Dendritic cell treated with granulocyte-macrophage colony-stimulating factor and Interleukin-4, amounts not matched to agents 40 ng/mL and 50 ng/mL, for 4 days (primary cell): ENCODE data around the gene EDIL3.
"Not testable (repeated sequence)": the region's sequence is repeated elsewhere in the genome, so short reads cannot be mapped to it uniquely, and the experiment has no call there.

ENCODE experiments used
- H3K27ac Mint-ChIP-seq: one replicate; pipeline ENCODE4 v1.8.0; 2022; ENCODE audit warnings: mild to moderate bottlenecking, mixed read lengths
- H3K27me3 Mint-ChIP-seq: one replicate; pipeline ENCODE4 v1.8.0; 2022; ENCODE audit warnings: mild to moderate bottlenecking, mixed read lengths
- H3K36me3 Mint-ChIP-seq: one replicate; pipeline ENCODE4 v1.8.0; 2022; ENCODE audit warnings: low read depth, mixed read lengths
- H3K4me1 Mint-ChIP-seq: one replicate; pipeline ENCODE4 v1.8.0; 2022; ENCODE audit warnings: low read depth, mixed read lengths
- H3K4me3 Mint-ChIP-seq: one replicate; pipeline ENCODE4 v1.8.0; 2022; ENCODE audit warnings: mild to moderate bottlenecking, moderate library complexity, mixed read lengths
- H3K9me3 Mint-ChIP-seq: one replicate; pipeline ENCODE4 v1.8.0; 2022; ENCODE audit warnings: mixed read lengths
- intact Hi-C: fragments of 100-400 bp; cut with micrococcal nuclease; formaldehyde crosslinking; loops from one replicate; pipeline ENCODE4 v1.15.0; 2022

EDIL3 gene

DNA sequence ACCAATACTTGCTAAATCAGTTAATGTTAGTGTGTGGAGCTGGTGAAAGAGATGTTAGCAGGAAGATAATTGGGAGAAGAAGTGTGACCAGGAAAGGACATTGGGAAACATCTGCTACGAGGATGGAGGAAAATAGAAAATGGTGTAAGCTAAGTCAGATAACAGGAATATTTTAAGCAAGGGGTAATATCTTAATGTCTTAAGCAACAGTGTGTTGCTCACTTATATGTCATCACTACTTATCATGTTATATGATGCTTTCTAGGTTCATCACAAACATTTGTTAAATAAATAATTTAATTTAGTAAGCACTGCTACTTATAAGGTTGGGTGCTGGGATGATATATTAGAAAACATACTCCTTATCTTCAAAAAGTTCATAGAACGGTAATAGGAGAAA lies 326.1 kb downstream of the EDIL3 start:
- H3K9me3 Mint-ChIP-seq: no peaks in the 10 kb centered on the region
- H3K27ac Mint-ChIP-seq: no peak overlapping the region
- H3K4me3 Mint-ChIP-seq: no peak overlapping the region
- H3K27me3 Mint-ChIP-seq: no peaks in the 10 kb centered on the region
- intact Hi-C loops: no loop called here
- no peaks in the 10 kb centered on the region for H3K4me1 Mint-ChIP-seq
- no peaks in the 10 kb centered on the region for H3K36me3 Mint-ChIP-seq

DNA sequence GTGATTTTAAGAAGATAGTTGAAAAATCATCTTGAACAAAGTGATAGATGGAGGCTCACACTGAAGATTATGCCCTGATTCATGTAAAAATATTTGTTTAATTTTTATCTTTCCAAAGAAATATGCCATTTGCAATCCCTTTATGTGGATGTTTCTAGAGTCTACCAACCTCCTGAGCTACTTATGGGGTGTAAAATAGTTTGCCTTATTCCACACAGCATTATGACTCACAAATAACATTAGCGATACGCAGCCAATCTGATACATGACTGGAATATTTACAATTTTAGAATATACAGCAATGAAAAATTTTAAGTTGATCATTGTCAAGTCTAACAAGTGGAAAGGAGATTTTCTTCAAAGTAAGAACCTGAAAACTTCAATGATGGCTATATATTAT lies 327.5 kb downstream of the EDIL3 start:
- Mint-ChIP-seq H3K4me1 (no peaks in the 10 kb centered on the region), H3K36me3 (no peaks in the 10 kb centered on the region)
- intact Hi-C loops: no loop called here

DNA sequence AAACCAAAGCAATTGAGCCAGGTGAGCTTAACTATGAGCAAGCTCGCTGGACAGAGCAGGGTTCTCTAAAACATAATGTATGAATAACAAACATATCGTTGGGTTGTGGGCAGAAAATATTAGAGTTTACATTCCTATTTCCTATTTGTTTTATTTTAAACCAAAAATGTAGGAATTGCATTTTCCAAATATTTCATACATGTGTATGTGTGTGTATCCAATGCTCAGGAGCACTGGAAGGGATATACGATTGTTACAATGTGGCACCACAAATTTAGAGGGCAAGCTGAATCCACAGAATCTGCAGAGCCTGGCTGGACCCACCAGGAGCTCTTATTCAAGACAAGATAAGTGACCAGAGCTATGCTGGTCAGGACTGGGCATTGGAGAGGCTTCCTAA lies 338.7 kb downstream of the EDIL3 start:
- Mint-ChIP-seq H3K4me1 (no peaks in the 10 kb centered on the region), H3K27ac (no peak overlapping the region)

More for the DNA sequence above, 327.5 kb downstream of the EDIL3 start:
- H3K9me3 Mint-ChIP-seq: peaks cover under 1% of the 10 kb centered on the region
- no peaks in the 10 kb centered on the region for H3K27me3 Mint-ChIP-seq
- H3K27ac Mint-ChIP-seq: no peak overlapping the region
- H3K4me3 Mint-ChIP-seq: no peak overlapping the region

GRCh38 chr5:84036842-84037241 lies 347.8 kb downstream of the EDIL3 start:
- H3K4me1 Mint-ChIP-seq: no peaks in the 10 kb centered on the region
- H3K9me3 Mint-ChIP-seq: no peaks in the 10 kb centered on the region
- intact Hi-C loops: no loop called here
- no peaks in the 10 kb centered on the region for H3K36me3 Mint-ChIP-seq
- no peak overlapping the region for H3K4me3 Mint-ChIP-seq
- H3K27me3 Mint-ChIP-seq: no peaks in the 10 kb centered on the region
- H3K27ac Mint-ChIP-seq: no peak overlapping the region

More for the DNA sequence above, 338.7 kb downstream of the EDIL3 start:
- intact Hi-C loops: no loop called here
- Mint-ChIP-seq H3K9me3 (peaks cover 9% of the 10 kb centered on the region), H3K27me3 (no peaks in the 10 kb centered on the region), H3K36me3 (no peaks in the 10 kb centered on the region), H3K4me3 (no peak overlapping the region)

- H3K9me3 Mint-ChIP-seq: peaks cover 20% of the 10 kb centered on the region
- H3K4me1 Mint-ChIP-seq: no peaks in the 10 kb centered on the region
- no peak overlapping the region for H3K27ac Mint-ChIP-seq
- intact Hi-C loops: no loop called here
- no peaks in the 10 kb centered on the region for H3K36me3 Mint-ChIP-seq
- no peaks in the 10 kb centered on the region for H3K27me3 Mint-ChIP-seq
- H3K4me3 Mint-ChIP-seq: no peak overlapping the region
These were observed 352.4 kb downstream of the EDIL3 start for GRCh38 chr5:84032324-84032723.

DNA sequence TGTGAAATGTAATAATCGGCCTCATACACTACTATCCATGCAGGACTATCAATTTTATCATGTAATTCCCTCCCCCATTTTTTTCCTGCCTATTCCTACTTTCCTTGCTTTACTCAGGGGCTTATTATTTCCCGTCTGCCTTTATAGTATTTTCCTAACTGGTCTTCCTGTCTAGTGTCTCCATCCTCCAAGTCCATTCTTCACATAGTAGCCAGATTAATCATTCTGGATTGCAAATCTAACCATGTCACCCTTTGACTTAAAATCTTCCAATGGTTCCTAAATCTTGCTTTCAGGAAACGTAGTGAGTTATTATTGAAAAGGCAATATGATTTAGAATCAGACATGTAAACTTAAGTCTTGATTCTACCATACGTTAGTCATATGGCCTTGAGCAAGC lies 356.6 kb downstream of the EDIL3 start:
- no peak overlapping the region for H3K27ac Mint-ChIP-seq

GRCh38 chr5:84018521-84018920 lies 366.2 kb downstream of the EDIL3 start:
- H3K36me3 Mint-ChIP-seq, H3K27me3 Mint-ChIP-seq, H3K27ac Mint-ChIP-seq, intact Hi-C loops, H3K4me1 Mint-ChIP-seq, H3K4me3 Mint-ChIP-seq, H3K9me3 Mint-ChIP-seq: not testable (repeated sequence)

More for the DNA sequence above, 356.6 kb downstream of the EDIL3 start:
- Mint-ChIP-seq H3K27me3 (no peaks in the 10 kb centered on the region), H3K9me3 (peaks cover 20% of the 10 kb centered on the region), H3K4me3 (no peak overlapping the region), H3K36me3 (no peaks in the 10 kb centered on the region), H3K4me1 (no peaks in the 10 kb centered on the region)
- intact Hi-C loops: no loop called here

DNA sequence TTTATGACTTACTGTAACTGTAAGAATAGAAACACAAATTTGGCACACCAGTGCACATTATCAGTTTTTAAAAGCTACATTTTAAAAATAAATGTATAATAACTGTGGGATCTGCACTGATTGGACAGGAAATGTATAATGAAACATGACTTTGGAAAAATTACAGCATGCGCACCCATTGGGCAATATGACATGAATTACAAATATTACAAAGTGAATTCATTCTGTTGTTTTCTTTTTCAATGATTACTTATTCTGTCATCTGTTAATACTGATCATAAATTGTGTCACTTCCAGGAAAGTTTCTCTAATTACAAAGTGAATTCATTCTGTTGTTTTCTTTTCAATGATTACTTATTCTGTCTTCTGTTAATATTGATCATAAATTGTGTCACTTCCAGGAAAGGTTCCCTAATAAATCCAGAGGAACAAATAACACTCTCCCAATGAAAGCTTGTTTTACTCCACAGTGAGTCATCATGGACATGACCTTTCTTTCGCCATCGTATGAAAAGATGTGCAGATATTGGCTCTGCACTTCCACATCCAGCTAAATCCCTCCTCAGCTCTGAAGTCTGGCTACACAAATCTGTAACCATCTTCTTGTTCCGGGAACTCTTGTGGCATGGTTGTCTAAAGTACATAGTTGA lies 367.0 kb downstream of the EDIL3 start:
- peaks cover 9% of the 10 kb centered on the region for H3K9me3 Mint-ChIP-seq
- intact Hi-C loops: no loop called here
- H3K36me3 Mint-ChIP-seq: no peaks in the 10 kb centered on the region
- H3K27ac Mint-ChIP-seq: no peak overlapping the region
- H3K4me3 Mint-ChIP-seq: no peak overlapping the region
- no peaks in the 10 kb centered on the region for H3K27me3 Mint-ChIP-seq
- no peaks in the 10 kb centered on the region for H3K4me1 Mint-ChIP-seq

DNA sequence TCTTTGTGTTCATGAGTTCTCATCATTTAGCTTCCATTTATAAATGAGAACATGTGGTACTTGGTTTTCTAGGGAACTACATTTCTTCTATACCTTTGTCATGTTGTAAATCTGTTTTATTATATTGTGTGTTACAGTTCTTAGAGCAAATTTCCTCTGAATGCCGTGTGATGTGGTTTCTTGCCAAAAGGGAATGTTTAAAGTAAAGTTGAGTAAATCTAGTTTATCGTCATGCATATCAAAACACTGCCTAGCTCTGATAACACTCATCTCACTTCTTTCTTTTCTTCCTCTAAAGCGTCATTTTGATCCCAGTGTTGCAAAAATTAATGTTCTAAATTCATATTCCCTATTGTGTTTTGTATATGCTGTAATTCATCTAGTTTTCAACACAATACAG lies 368.6 kb downstream of the EDIL3 start:
- H3K36me3 Mint-ChIP-seq: no peaks in the 10 kb centered on the region
- no peak overlapping the region for H3K27ac Mint-ChIP-seq
- H3K4me1 Mint-ChIP-seq: no peaks in the 10 kb centered on the region
- no peaks in the 10 kb centered on the region for H3K27me3 Mint-ChIP-seq
- H3K4me3 Mint-ChIP-seq: no peak overlapping the region
- peaks cover 9% of the 10 kb centered on the region for H3K9me3 Mint-ChIP-seq
- intact Hi-C loops: no loop called here

DNA sequence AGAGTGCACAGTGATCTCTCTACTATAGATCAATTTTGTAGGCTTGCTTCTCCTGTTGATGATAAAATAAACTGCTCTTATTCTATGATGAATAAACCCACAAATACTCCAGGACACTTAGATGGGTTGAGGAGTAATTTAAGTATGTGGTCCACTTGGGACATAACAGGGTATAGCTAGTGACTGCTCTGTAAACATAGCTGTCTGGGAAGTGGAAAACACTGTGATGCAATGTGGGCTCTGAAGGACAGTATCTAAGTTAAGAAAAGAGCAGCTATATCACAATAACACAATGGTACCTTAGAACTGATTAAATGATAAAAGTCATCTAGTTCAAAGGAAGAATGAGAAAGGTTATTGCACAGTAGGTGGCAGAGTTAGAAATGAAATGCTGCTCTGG lies 369.7 kb downstream of the EDIL3 start:
- intact Hi-C loops: no loop called here
- Mint-ChIP-seq H3K9me3 (peaks cover 9% of the 10 kb centered on the region), H3K4me3 (no peak overlapping the region), H3K27me3 (no peaks in the 10 kb centered on the region), H3K4me1 (no peaks in the 10 kb centered on the region), H3K27ac (no peak overlapping the region), H3K36me3 (no peaks in the 10 kb centered on the region)

- Mint-ChIP-seq H3K36me3 (no peaks in the 10 kb centered on the region), H3K4me1 (no peaks in the 10 kb centered on the region)
- intact Hi-C loops: no loop called here
These were observed 390.9 kb downstream of the EDIL3 start for GRCh38 chr5:83993803-83994202.

DNA sequence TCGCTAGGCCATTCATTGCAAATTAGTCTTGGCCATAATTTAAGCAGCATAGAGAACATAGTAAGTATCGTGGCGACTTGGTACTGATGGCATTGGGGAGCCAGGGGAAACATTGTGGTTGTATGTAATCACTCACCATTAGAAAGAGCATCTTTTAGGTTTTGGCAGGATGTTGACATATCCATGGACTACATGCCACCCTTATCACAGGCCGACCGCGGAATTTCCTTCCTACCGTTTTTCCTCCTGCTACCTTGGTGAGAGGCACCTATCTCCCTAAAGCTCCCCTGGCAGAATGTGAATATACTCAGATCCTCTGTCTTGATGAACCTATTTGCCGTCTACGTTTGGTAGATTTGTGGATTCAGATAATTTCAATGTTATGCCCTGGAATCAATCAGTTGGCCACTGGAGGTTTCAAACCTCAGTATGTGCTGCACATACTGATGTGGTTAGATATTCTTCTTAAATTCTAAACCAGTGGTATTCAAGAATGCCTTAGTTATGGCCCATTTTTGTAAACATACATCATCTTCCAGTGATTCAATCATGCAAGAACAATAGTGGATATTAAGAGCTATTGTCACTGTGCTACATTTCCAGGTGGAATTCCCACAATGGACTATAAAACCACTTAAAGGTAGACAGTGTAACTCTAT lies 393.0 kb downstream of the EDIL3 start:
- H3K4me1 Mint-ChIP-seq: no peaks in the 10 kb centered on the region
- no peak overlapping the region for H3K4me3 Mint-ChIP-seq
- no peak overlapping the region for H3K27ac Mint-ChIP-seq
- no peaks in the 10 kb centered on the region for H3K27me3 Mint-ChIP-seq
- H3K36me3 Mint-ChIP-seq: no peaks in the 10 kb centered on the region
- intact Hi-C loops: no loop called here
- peaks cover 3% of the 10 kb centered on the region for H3K9me3 Mint-ChIP-seq

More at GRCh38 chr5:83993803-83994202, 390.9 kb downstream of the EDIL3 start:
- no peaks in the 10 kb centered on the region for H3K27me3 Mint-ChIP-seq
- H3K4me3 Mint-ChIP-seq: no peak overlapping the region
- H3K27ac Mint-ChIP-seq: no peak overlapping the region
- peaks cover 24% of the 10 kb centered on the region for H3K9me3 Mint-ChIP-seq

GRCh38 chr5:83988293-83988685 lies 396.4 kb downstream of the EDIL3 start:
- H3K27ac Mint-ChIP-seq: no peak overlapping the region
- no peaks in the 10 kb centered on the region for H3K9me3 Mint-ChIP-seq
- no peaks in the 10 kb centered on the region for H3K27me3 Mint-ChIP-seq
- no peaks in the 10 kb centered on the region for H3K36me3 Mint-ChIP-seq
- intact Hi-C loops: no loop called here
- H3K4me1 Mint-ChIP-seq: no peaks in the 10 kb centered on the region
- no peak overlapping the region for H3K4me3 Mint-ChIP-seq

- Mint-ChIP-seq H3K4me3 (no peak overlapping the region), H3K36me3 (no peaks in the 10 kb centered on the region), H3K4me1 (no peaks in the 10 kb centered on the region), H3K27ac (no peak overlapping the region), H3K27me3 (no peaks in the 10 kb centered on the region), H3K9me3 (no peaks in the 10 kb centered on the region)
- intact Hi-C loops: no loop called here
These were observed 397.0 kb downstream of the EDIL3 start for GRCh38 chr5:83987513-83988292.
